WTC11 (cell line): ENCODE measurements around the gene EIF2B4. TPM values are rescaled to one million over a fixed set of nuclear protein-coding genes. Genes with fewer than 3 reads are reported as not detected.

Experiments used
- ATAC-seq: fragments of 200-7000 bp; cut with Tn5 transposase; 2 replicates; pipeline ENCODE4 v1.10.0; 2021; ENCODE audit warnings: mild to moderate bottlenecking, moderate library complexity
- CTCF ChIA-PET: fragments of 300-600 bp; sonication (Branson Sonifier 250); formaldehyde crosslinking; loops from one replicate; lab custom pipeline; 2021; ENCODE audit warnings: antibody characterized with exemption; lab: Charles Lee
- POLR2A ChIA-PET: fragments of 350-600 bp; sonication (Branson Sonifier 250); formaldehyde crosslinking; loops from one replicate; lab custom pipeline; 2021; ENCODE audit warnings: antibody characterized with exemption; lab: Charles Lee
- DNase-seq: peaks from one replicate; pipeline ENCODE4 v3.0.0; 2021; ENCODE audit warnings: low spot score
- H3K27ac Mint-ChIP-seq: 2 replicates; pipeline ENCODE4 v1.8.0; 2021; ENCODE audit warnings: mixed read lengths
- H3K27me3 Mint-ChIP-seq: 2 replicates; pipeline ENCODE4 v1.8.0; 2021; ENCODE audit warnings: low read depth, mild to moderate bottlenecking, moderate library complexity, mixed read lengths
- H3K36me3 Mint-ChIP-seq: 2 replicates; pipeline ENCODE4 v1.8.0; 2021; ENCODE audit warnings: mixed read lengths
- H3K4me1 Mint-ChIP-seq: 2 replicates; pipeline ENCODE4 v1.8.0; 2022; ENCODE audit warnings: mixed read lengths
- H3K4me3 Mint-ChIP-seq: 2 replicates; pipeline ENCODE4 v1.8.0; 2021; ENCODE audit warnings: mild to moderate bottlenecking, moderate library complexity, mixed read lengths
- H3K9me3 Mint-ChIP-seq: 2 replicates; pipeline ENCODE4 v1.8.0; 2021; ENCODE audit warnings: mixed read lengths
- ATF6 ChIP-seq: sonication (generic); formaldehyde crosslinking; IDR thresholded peaks from 2 replicates; pipeline ENCODE4 v1.8.1; 2023; ENCODE audit warnings: mild to moderate bottlenecking, missing genetic modification reagents
- ELF4 ChIP-seq: sonication (generic); formaldehyde crosslinking; IDR thresholded peaks from 2 replicates; pipeline ENCODE4 v1.8.1; 2022; ENCODE audit warnings: low read depth, mild to moderate bottlenecking, moderate library complexity, missing genetic modification reagents
- ESRRA ChIP-seq: sonication (generic); formaldehyde crosslinking; IDR thresholded peaks from 2 replicates; pipeline ENCODE4 v1.8.1; 2022; ENCODE audit warnings: mild to moderate bottlenecking, missing genetic modification reagents, borderline replicate concordance
- FOXP4 ChIP-seq: sonication (generic); formaldehyde crosslinking; IDR thresholded peaks from 2 replicates; pipeline ENCODE4 v1.8.0; 2022; ENCODE audit warnings: mild to moderate bottlenecking, missing genetic modification reagents
- NR3C1 ChIP-seq: sonication (generic); formaldehyde crosslinking; conservative IDR thresholded peaks from 2 replicates; pipeline ENCODE4 v1.8.1; 2023; ENCODE audit warnings: low read depth, mild to moderate bottlenecking, missing genetic modification reagents
- OVOL2 ChIP-seq: fragments of 250-450 bp; sonication (Bioruptor Pico); IDR thresholded peaks from 2 replicates; pipeline ENCODE4 v1.9.0; 2021; ENCODE audit warnings: mild to moderate bottlenecking, borderline replicate concordance
- RELA ChIP-seq: sonication (generic); formaldehyde crosslinking; IDR thresholded peaks from 2 replicates; pipeline ENCODE4 v1.8.1; 2022; ENCODE audit warnings: missing genetic modification reagents, mild to moderate bottlenecking, borderline replicate concordance
- SMAD4 ChIP-seq: sonication (generic); formaldehyde crosslinking; IDR thresholded peaks from 2 replicates; pipeline ENCODE4 v1.8.0; 2022; ENCODE audit warnings: mild to moderate bottlenecking, missing genetic modification reagents
- TCF7 ChIP-seq: sonication (generic); formaldehyde crosslinking; IDR thresholded peaks from 2 replicates; pipeline ENCODE4 v1.8.0; 2022; ENCODE audit warnings: mild to moderate bottlenecking, low read depth, missing genetic modification reagents, moderate library complexity
- ZMAT4 ChIP-seq: fragments of 250-450 bp; sonication (Bioruptor Pico); IDR thresholded peaks from 2 replicates; pipeline ENCODE4 v1.9.0; 2021; ENCODE audit warnings: mild to moderate bottlenecking
- ZNF232 ChIP-seq: sonication (generic); formaldehyde crosslinking; IDR thresholded peaks from 2 replicates; pipeline ENCODE4 v1.8.0; 2022; ENCODE audit warnings: mild to moderate bottlenecking, missing genetic modification reagents
- ZNF317 ChIP-seq: sonication (generic); formaldehyde crosslinking; IDR thresholded peaks from 2 replicates; pipeline ENCODE4 v1.8.1; 2023; ENCODE audit warnings: low read depth, mild to moderate bottlenecking, moderate library complexity, missing genetic modification reagents, borderline replicate concordance
- ZNF416 ChIP-seq: fragments of 250-450 bp; sonication (Bioruptor Pico); IDR thresholded peaks from 2 replicates; pipeline ENCODE4 v1.9.0; 2021; ENCODE audit warnings: mild to moderate bottlenecking, inconsistent platforms
- total RNA-seq: library from RNA; stranded (reverse); gene quantifications from 3 replicates; pipeline ENCODE4 v1.2.3, GENCODE V29; 2021
- TF ChIP-seq, protein P1 (sequence below): sonication (generic); formaldehyde crosslinking; IDR thresholded peaks from 2 replicates; pipeline ENCODE4 v1.8.1; 2023; ENCODE audit warnings: mild to moderate bottlenecking, missing genetic modification reagents, moderate library complexity
- TF ChIP-seq, protein P2 (sequence below): sonication (generic); formaldehyde crosslinking; IDR thresholded peaks from 2 replicates; pipeline ENCODE4 v1.8.1; 2023; ENCODE audit warnings: mild to moderate bottlenecking, missing genetic modification reagents
- TF ChIP-seq, protein P3 (sequence below): fragments of 250-450 bp; sonication (Bioruptor Pico); IDR thresholded peaks from 2 replicates; pipeline ENCODE4 v1.9.0; 2021; ENCODE audit warnings: moderate library complexity, mild to moderate bottlenecking, inconsistent platforms, borderline replicate concordance
- TF ChIP-seq, protein P4 (sequence below): sonication (generic); formaldehyde crosslinking; IDR thresholded peaks from 2 replicates; pipeline ENCODE4 v1.8.0; 2023; ENCODE audit warnings: missing genetic modification reagents
- TF ChIP-seq, protein P5 (sequence below): sonication (generic); formaldehyde crosslinking; conservative IDR thresholded peaks from 2 replicates; pipeline ENCODE4 v1.8.1; 2022; ENCODE audit warnings: mild to moderate bottlenecking, missing genetic modification reagents
- TF ChIP-seq, protein P6 (sequence below): fragments of 250-450 bp; sonication (Bioruptor Pico); IDR thresholded peaks from 2 replicates; pipeline ENCODE4 v1.9.0; 2021; ENCODE audit warnings: mild to moderate bottlenecking, borderline replicate concordance

EIF2B4 gene
- total RNA-seq, 1 experiment from 2014 or later, result 49.1 TPM

GRCh38 chr2:27375513-27376099 is 5.5 kb upstream of the EIF2B4 start:
- H3K4me3 Mint-ChIP-seq, result no peak overlapping the region
- CTCF ChIA-PET, result interaction anchor here (0.5 kb wide), 1 partner anchor 72 kb away, joined by 3 read pairs; no protein-coding TSS in a partner anchor
- POLR2A ChIA-PET, result no interaction called here
- H3K27ac Mint-ChIP-seq, result no peak overlapping the region
- H3K4me1 Mint-ChIP-seq, result peaks cover 24% of the 10 kb centered on the region
- DNase-seq (no peak), ATAC-seq (no peak)
- no peaks in the 10 kb centered on the region for H3K9me3 Mint-ChIP-seq
- no peaks in the 10 kb centered on the region for H3K27me3 Mint-ChIP-seq
- peaks cover 53% of the 10 kb centered on the region for H3K36me3 Mint-ChIP-seq
- TF ChIP-seq ZNF416 (CRISPR knock-in tag) (no peak), RELA (CRISPR knock-in tag) (no peak), ESRRA (CRISPR knock-in tag) (no peak), TCF7 (CRISPR knock-in tag) (no peak), ATF6 (no peak), ZMAT4 (CRISPR knock-in tag) (no peak), OVOL2 (no peak), ZNF317 (CRISPR knock-in tag) (no peak), ELF4 (CRISPR knock-in tag) (no peak), NR3C1 (CRISPR knock-in tag) (no peak), SMAD4 (no peak), ZNF232 (CRISPR knock-in tag) (no peak), FOXP4 (CRISPR knock-in tag) (no peak)
- TF ChIP-seq, protein P1, sequence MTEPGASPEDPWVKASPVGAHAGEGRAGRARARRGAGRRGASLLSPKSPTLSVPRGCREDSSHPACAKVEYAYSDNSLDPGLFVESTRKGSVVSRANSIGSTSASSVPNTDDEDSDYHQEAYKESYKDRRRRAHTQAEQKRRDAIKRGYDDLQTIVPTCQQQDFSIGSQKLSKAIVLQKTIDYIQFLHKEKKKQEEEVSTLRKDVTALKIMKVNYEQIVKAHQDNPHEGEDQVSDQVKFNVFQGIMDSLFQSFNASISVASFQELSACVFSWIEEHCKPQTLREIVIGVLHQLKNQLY (CRISPR knock-in tag), result no peak
- TF ChIP-seq, protein P2, sequence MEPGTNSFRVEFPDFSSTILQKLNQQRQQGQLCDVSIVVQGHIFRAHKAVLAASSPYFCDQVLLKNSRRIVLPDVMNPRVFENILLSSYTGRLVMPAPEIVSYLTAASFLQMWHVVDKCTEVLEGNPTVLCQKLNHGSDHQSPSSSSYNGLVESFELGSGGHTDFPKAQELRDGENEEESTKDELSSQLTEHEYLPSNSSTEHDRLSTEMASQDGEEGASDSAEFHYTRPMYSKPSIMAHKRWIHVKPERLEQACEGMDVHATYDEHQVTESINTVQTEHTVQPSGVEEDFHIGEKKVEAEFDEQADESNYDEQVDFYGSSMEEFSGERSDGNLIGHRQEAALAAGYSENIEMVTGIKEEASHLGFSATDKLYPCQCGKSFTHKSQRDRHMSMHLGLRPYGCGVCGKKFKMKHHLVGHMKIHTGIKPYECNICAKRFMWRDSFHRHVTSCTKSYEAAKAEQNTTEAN (CRISPR knock-in tag), result no peak
- TF ChIP-seq, protein P3, sequence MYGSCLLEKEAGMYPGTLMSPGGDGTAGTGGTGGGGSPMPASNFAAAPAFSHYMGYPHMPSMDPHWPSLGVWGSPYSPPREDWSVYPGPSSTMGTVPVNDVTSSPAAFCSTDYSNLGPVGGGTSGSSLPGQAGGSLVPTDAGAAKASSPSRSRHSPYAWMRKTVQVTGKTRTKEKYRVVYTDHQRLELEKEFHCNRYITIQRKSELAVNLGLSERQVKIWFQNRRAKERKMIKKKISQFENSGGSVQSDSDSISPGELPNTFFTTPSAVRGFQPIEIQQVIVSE (CRISPR knock-in tag), result no peak
- TF ChIP-seq, protein P4, sequence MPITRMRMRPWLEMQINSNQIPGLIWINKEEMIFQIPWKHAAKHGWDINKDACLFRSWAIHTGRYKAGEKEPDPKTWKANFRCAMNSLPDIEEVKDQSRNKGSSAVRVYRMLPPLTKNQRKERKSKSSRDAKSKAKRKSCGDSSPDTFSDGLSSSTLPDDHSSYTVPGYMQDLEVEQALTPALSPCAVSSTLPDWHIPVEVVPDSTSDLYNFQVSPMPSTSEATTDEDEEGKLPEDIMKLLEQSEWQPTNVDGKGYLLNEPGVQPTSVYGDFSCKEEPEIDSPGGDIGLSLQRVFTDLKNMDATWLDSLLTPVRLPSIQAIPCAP (CRISPR knock-in tag), result no peak

- ATAC-seq (no peak), DNase-seq (no peak)
- no peak overlapping the region for H3K27ac Mint-ChIP-seq
- no peak overlapping the region for H3K4me3 Mint-ChIP-seq
- no peaks in the 10 kb centered on the region for H3K9me3 Mint-ChIP-seq
- peaks cover 58% of the 10 kb centered on the region for H3K36me3 Mint-ChIP-seq
- no peaks in the 10 kb centered on the region for H3K27me3 Mint-ChIP-seq
- ChIA-PET POLR2A (interaction anchor here (0.9 kb wide), 2 partner anchors 17 to 56 kb away, joined by 3 to 4 read pairs; partner anchors contain the start of gene GTF3C2), CTCF (no interaction called here)
- peaks cover 20% of the 10 kb centered on the region for H3K4me1 Mint-ChIP-seq
- TF ChIP-seq NR3C1 (CRISPR knock-in tag), result no peak
- TF ChIP-seq FOXP4 (CRISPR knock-in tag), result no peak
- TF ChIP-seq, protein P5, sequence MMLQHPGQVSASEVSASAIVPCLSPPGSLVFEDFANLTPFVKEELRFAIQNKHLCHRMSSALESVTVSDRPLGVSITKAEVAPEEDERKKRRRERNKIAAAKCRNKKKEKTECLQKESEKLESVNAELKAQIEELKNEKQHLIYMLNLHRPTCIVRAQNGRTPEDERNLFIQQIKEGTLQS (CRISPR knock-in tag), result no peak
- TF ChIP-seq, protein P6, sequence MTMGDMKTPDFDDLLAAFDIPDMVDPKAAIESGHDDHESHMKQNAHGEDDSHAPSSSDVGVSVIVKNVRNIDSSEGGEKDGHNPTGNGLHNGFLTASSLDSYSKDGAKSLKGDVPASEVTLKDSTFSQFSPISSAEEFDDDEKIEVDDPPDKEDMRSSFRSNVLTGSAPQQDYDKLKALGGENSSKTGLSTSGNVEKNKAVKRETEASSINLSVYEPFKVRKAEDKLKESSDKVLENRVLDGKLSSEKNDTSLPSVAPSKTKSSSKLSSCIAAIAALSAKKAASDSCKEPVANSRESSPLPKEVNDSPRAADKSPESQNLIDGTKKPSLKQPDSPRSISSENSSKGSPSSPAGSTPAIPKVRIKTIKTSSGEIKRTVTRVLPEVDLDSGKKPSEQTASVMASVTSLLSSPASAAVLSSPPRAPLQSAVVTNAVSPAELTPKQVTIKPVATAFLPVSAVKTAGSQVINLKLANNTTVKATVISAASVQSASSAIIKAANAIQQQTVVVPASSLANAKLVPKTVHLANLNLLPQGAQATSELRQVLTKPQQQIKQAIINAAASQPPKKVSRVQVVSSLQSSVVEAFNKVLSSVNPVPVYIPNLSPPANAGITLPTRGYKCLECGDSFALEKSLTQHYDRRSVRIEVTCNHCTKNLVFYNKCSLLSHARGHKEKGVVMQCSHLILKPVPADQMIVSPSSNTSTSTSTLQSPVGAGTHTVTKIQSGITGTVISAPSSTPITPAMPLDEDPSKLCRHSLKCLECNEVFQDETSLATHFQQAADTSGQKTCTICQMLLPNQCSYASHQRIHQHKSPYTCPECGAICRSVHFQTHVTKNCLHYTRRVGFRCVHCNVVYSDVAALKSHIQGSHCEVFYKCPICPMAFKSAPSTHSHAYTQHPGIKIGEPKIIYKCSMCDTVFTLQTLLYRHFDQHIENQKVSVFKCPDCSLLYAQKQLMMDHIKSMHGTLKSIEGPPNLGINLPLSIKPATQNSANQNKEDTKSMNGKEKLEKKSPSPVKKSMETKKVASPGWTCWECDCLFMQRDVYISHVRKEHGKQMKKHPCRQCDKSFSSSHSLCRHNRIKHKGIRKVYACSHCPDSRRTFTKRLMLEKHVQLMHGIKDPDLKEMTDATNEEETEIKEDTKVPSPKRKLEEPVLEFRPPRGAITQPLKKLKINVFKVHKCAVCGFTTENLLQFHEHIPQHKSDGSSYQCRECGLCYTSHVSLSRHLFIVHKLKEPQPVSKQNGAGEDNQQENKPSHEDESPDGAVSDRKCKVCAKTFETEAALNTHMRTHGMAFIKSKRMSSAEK (CRISPR knock-in tag), result no peak
Measured at GRCh38 chr2:27373567-27373966, 3.4 kb upstream of the EIF2B4 start.
